DND-41 (cell line): ENCODE data around the gene ARHGEF7.

ENCODE experiments used
- ATAC-seq: fragments of 200-7000 bp; cut with Tn5 transposase; 3 replicates; pipeline ENCODE4 v1.9.1; 2021; ENCODE audit warnings: low read depth; ENCODE audit not compliant: insufficient read depth
- DNase-seq: peaks from one replicate; pipeline ENCODE4 v3.0.0-alpha.2; 2020
- H2AFZ ChIP-seq: 2 replicates; pipeline ENCODE4 v1.6.0; 2012; ENCODE audit warnings: low read depth, low read length
- H3K27ac ChIP-seq: 2 replicates; pipeline ENCODE4 v1.5.1; 2012; ENCODE audit warnings: low read length, inconsistent platforms
- H3K27me3 ChIP-seq: fragments of 200-600 bp; sonication (generic); 2 replicates; pipeline ENCODE4 v1.6.0; 2012; ENCODE audit warnings: low read length, mild to moderate bottlenecking, inconsistent platforms; ENCODE audit not compliant: insufficient read depth, poor library complexity
- H3K36me3 ChIP-seq: 2 replicates; pipeline ENCODE4 v1.5.1; 2012; ENCODE audit warnings: low read length, inconsistent platforms; ENCODE audit not compliant: insufficient read depth
- H3K4me1 ChIP-seq: 2 replicates; pipeline ENCODE4 v1.5.1; 2012; ENCODE audit warnings: mild to moderate bottlenecking, low read length; ENCODE audit not compliant: insufficient read depth
- H3K4me2 ChIP-seq: 2 replicates; pipeline ENCODE4 v1.6.0; 2012; ENCODE audit warnings: mild to moderate bottlenecking, moderate library complexity, low read length, inconsistent platforms; ENCODE audit not compliant: insufficient read depth
- H3K4me3 ChIP-seq, 2 experiments: fragments of 200-600 bp in 1 of 2; shearing (Covaris generic) in 1 of 2; 2 replicates each; pipeline ENCODE4 v1.5.1; 2012 to 2016; ENCODE audit warnings: inconsistent platforms in 2 of 2, low read length in 2 of 2, mild to moderate bottlenecking in 2 of 2, low read depth in 1 of 2, moderate library complexity in 1 of 2
- H3K79me2 ChIP-seq: 2 replicates; pipeline ENCODE4 v1.6.0; 2012; ENCODE audit warnings: low read length, inconsistent platforms; ENCODE audit not compliant: insufficient read depth
- H3K9ac ChIP-seq: 2 replicates; pipeline ENCODE4 v1.6.0; 2012; ENCODE audit warnings: low read depth, mild to moderate bottlenecking, inconsistent platforms, low read length, moderate library complexity
- H3K9me3 ChIP-seq: 2 replicates; pipeline ENCODE4 v1.5.1; 2012; ENCODE audit warnings: low read length, moderate library complexity, mild to moderate bottlenecking, inconsistent platforms; ENCODE audit not compliant: insufficient read depth, severe bottlenecking
- H4K20me1 ChIP-seq: 2 replicates; pipeline ENCODE4 v1.6.0; 2012; ENCODE audit warnings: low read length; ENCODE audit not compliant: insufficient read depth
- EZH2 ChIP-seq: IDR thresholded peaks from 3 replicates; pipeline ENCODE4 v1.6.1; 2012; ENCODE audit warnings: borderline replicate concordance, low read depth, mild to moderate bottlenecking, moderate library complexity, low read length, inconsistent platforms; ENCODE audit not compliant: severe bottlenecking
- TF ChIP-seq, protein P1 (sequence below): IDR thresholded peaks from 2 replicates; pipeline ENCODE4 v1.5.1; 2012; ENCODE audit warnings: borderline replicate concordance, low read length, moderate library complexity, mild to moderate bottlenecking; ENCODE audit not compliant: poor library complexity, severe bottlenecking; ENCODE audit errors: extremely low read depth

Gene ARHGEF7

GRCh38 chr13:111130116-111130508, 15.0 kb downstream of the ARHGEF7 start:
- DNase-seq (no peak), ATAC-seq (no peak)
- H2AFZ ChIP-seq, result peak overlapping the region; percentile 9; the same call in 1 of the 2 replicates
- H3K36me3 ChIP-seq, result no peaks in the 10 kb centered on the region
- no peaks in the 10 kb centered on the region for H3K4me1 ChIP-seq
- H3K79me2 ChIP-seq, result no peaks in the 10 kb centered on the region
- no peak for TF ChIP-seq EZH2
- TF ChIP-seq, protein P1, sequence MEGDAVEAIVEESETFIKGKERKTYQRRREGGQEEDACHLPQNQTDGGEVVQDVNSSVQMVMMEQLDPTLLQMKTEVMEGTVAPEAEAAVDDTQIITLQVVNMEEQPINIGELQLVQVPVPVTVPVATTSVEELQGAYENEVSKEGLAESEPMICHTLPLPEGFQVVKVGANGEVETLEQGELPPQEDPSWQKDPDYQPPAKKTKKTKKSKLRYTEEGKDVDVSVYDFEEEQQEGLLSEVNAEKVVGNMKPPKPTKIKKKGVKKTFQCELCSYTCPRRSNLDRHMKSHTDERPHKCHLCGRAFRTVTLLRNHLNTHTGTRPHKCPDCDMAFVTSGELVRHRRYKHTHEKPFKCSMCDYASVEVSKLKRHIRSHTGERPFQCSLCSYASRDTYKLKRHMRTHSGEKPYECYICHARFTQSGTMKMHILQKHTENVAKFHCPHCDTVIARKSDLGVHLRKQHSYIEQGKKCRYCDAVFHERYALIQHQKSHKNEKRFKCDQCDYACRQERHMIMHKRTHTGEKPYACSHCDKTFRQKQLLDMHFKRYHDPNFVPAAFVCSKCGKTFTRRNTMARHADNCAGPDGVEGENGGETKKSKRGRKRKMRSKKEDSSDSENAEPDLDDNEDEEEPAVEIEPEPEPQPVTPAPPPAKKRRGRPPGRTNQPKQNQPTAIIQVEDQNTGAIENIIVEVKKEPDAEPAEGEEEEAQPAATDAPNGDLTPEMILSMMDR, result no peak
- no peaks in the 10 kb centered on the region for H3K27me3 ChIP-seq
- H3K4me3 ChIP-seq, result no peak overlapping the region
- no peak overlapping the region for H3K27ac ChIP-seq
- H3K9me3 ChIP-seq, result no peaks in the 10 kb centered on the region
- no peaks in the 10 kb centered on the region for H4K20me1 ChIP-seq
- H3K4me2 ChIP-seq, result no peak overlapping the region
- no peak overlapping the region for H3K9ac ChIP-seq

DNA sequence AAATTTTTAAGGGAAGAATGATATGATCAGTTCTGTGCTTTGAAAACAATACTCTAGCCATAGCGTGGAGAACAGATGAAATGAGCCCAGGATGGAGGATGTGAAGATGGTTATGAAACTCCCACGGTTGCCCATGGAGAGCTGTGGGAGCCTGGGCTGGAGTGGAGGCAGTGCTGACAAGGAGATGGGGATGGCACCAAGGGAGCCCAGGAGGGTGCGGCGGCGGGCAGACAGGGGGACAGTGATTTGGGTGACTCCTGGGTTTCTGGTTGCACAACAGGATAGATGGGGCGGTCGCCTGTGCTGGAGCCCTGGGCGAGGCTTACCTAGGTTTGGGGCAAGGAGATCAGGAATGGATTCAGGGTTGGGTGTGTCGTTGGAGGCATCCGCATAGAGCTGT, 15.9 kb downstream of the ARHGEF7 start:
- no peaks in the 10 kb centered on the region for H4K20me1 ChIP-seq
- ATAC-seq (no peak), DNase-seq (no peak)
- no peaks in the 10 kb centered on the region for H3K4me1 ChIP-seq
- H3K27ac ChIP-seq, result no peak overlapping the region
- H3K9me3 ChIP-seq, result no peaks in the 10 kb centered on the region
- no peak overlapping the region for H2AFZ ChIP-seq
- no peak overlapping the region for H3K9ac ChIP-seq
- H3K36me3 ChIP-seq, result no peaks in the 10 kb centered on the region
- no peak overlapping the region for H3K4me3 ChIP-seq
- no peaks in the 10 kb centered on the region for H3K79me2 ChIP-seq
- TF ChIP-seq, protein P1, result no peak
- no peak for TF ChIP-seq EZH2
- no peak overlapping the region for H3K4me2 ChIP-seq
- no peaks in the 10 kb centered on the region for H3K27me3 ChIP-seq

GRCh38 chr13:111131611-111132010, 16.5 kb downstream of the ARHGEF7 start:
- Histone ChIP-seq H3K9me3 (no peaks in the 10 kb centered on the region), H3K79me2 (no peaks in the 10 kb centered on the region), H4K20me1 (no peaks in the 10 kb centered on the region), H3K27me3 (no peaks in the 10 kb centered on the region), H3K4me3 (no peak overlapping the region), H3K4me1 (no peaks in the 10 kb centered on the region), H2AFZ (no peak overlapping the region), H3K9ac (no peak overlapping the region), H3K4me2 (no peak overlapping the region), H3K36me3 (no peaks in the 10 kb centered on the region), H3K27ac (no peak overlapping the region)
- DNase-seq (no peak), ATAC-seq (no peak)
- no peak for TF ChIP-seq EZH2
- TF ChIP-seq, protein P1, result no peak

DNA sequence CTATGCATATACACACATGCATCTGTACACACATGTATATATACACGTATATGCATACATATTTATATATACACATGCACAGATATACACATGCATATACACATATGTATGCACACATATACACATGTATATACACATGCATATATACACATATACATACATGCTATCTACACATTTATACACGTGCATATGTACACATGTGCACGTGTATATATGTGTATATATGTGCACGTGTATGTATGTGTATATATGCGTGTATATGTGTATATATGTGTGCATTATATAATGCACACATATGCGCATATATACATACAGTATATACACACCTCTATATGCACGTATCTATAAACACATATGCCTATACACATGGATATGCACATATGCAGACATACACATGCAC, 17.8 kb downstream of the ARHGEF7 start:
- Histone ChIP-seq H3K4me1 (no peaks in the 10 kb centered on the region), H3K4me3 (no peak overlapping the region), H3K27ac (no peak overlapping the region), H3K9me3 (no peaks in the 10 kb centered on the region), H3K27me3 (peaks cover 3% of the 10 kb centered on the region), H3K9ac (no peak overlapping the region), H3K36me3 (no peaks in the 10 kb centered on the region), H3K79me2 (no peaks in the 10 kb centered on the region), H4K20me1 (no peaks in the 10 kb centered on the region), H2AFZ (no peak overlapping the region), H3K4me2 (no peak overlapping the region)
- DNase-seq (no peak), ATAC-seq (no peak)
- no peak for TF ChIP-seq EZH2
- TF ChIP-seq, protein P1, result no peak
